NCI-H2227 (cell line): ENCODE measurements around the gene SULT6B1.
"Not testable (repeated sequence)": the region's sequence is repeated elsewhere in the genome, so short reads cannot be mapped to it uniquely, and the experiment has no call there.

ENCODE experiments used
- DNase-seq: peaks from one replicate; lab custom pipeline; 2025; ENCODE audit not compliant: unreplicated experiment; lab: John Stamatoyannopoulos, UW

SULT6B1 gene

GRCh38 chr2:37188570-37188969 lies at the start of gene SULT6B1:
Gene SULT6B1, minus strand, starts transcription at chr2:37188670. Its CDS starts 30 bp downstream, at chr2:37188640.
- no peak for DNase-seq

- peak; percentile 30 for DNase-seq
Observed at GRCh38 chr2:37232131-37232933, 43.9 kb upstream of the SULT6B1 start.

GRCh38 chr2:37231241-37232130 lies 43.0 kb upstream of the SULT6B1 start, which contains the start of the genes CEBPZ and NDUFAF7:
Gene CEBPZ, minus strand, starts transcription at chr2:37231596. Its CDS starts 29 bp downstream, at chr2:37231567.
Gene NDUFAF7, plus strand, starts transcription at chr2:37231658. Its CDS starts 48 bp downstream, at chr2:37231706.
- DNase-seq, result peak; percentile 92

- DNase-seq, result peak; percentile 12
Observed at GRCh38 chr2:37230581-37230980, 42.1 kb upstream of the SULT6B1 start.

GRCh38 chr2:37228788-37229187 lies 40.3 kb upstream of the SULT6B1 start:
- no peak for DNase-seq

- no peak for DNase-seq
Observed at GRCh38 chr2:37226863-37227262, 38.4 kb upstream of the SULT6B1 start.

GRCh38 chr2:37225129-37225528 lies 36.7 kb upstream of the SULT6B1 start:
- not testable (repeated sequence) for DNase-seq

- DNase-seq, result no peak
Observed at GRCh38 chr2:37224063-37224462, 35.6 kb upstream of the SULT6B1 start.

GRCh38 chr2:37223131-37223530 lies 34.7 kb upstream of the SULT6B1 start:
- no peak for DNase-seq

- DNase-seq, result no peak
Observed at GRCh38 chr2:37219046-37219445, 30.6 kb upstream of the SULT6B1 start.

- no peak for DNase-seq
Observed at GRCh38 chr2:37215250-37215649, 26.8 kb upstream of the SULT6B1 start.

GRCh38 chr2:37211939-37212338 lies 23.5 kb upstream of the SULT6B1 start:
- DNase-seq, result no peak

- DNase-seq, result no peak
Observed at GRCh38 chr2:37211212-37211611, 22.7 kb upstream of the SULT6B1 start.

- not testable (repeated sequence) for DNase-seq
Observed at GRCh38 chr2:37206760-37207159, 18.3 kb upstream of the SULT6B1 start.

GRCh38 chr2:37205689-37206341 lies 17.3 kb upstream of the SULT6B1 start:
- DNase-seq, result no peak

- DNase-seq, result not testable (repeated sequence)
Observed at GRCh38 chr2:37205071-37205661, 16.7 kb upstream of the SULT6B1 start.

- DNase-seq, result no peak
Observed at GRCh38 chr2:37203708-37204107, 15.2 kb upstream of the SULT6B1 start.

GRCh38 chr2:37201766-37202165 lies 13.3 kb upstream of the SULT6B1 start:
- DNase-seq, result no peak

GRCh38 chr2:37201208-37201607 lies 12.7 kb upstream of the SULT6B1 start:
- no peak for DNase-seq

GRCh38 chr2:37198681-37199065 lies 10.2 kb upstream of the SULT6B1 start:
- no peak for DNase-seq
